ENCODE results near the gene TSKU. TPM values are rescaled to one million over a fixed set of nuclear protein-coding genes. Genes with fewer than 3 reads are reported as not detected.

Gene TSKU
- total and polyA plus RNA-seq, 2 experiments from 2014 or later = 11.7 to 31.1 TPM

GRCh38 chr11:76776472-76776871 is 6.7 kb upstream of the TSKU start:
- Mint-ChIP-seq H3K36me3 (ENCODE audit: low read depth) (peaks cover 64% of the 10 kb centered on the region), H3K27ac (no peak overlapping the region), H3K4me3 (no peak overlapping the region), H3K9me3 (peaks cover 58% of the 10 kb centered on the region), H3K27me3 (ENCODE audit: insufficient read depth, low read depth, poor library complexity) (peaks cover 9% of the 10 kb centered on the region), H3K4me1 (peaks cover 32% of the 10 kb centered on the region)
- H3K9me2 ChIP-seq (ENCODE audit: insufficient read depth) = no peaks in the 10 kb centered on the region
- H3K79me2 ChIP-seq (replicated peaks; ENCODE audit: insufficient read depth) = no peaks in the 10 kb centered on the region
- no peak overlapping the region for H2AFZ ChIP-seq
- TF ChIP-seq NANOG (IDR thresholded peaks at IDR 0.05; ENCODE audit: borderline replicate concordance) (no peak), JUNB (IDR thresholded peaks at IDR 0.05; ENCODE audit: unreplicated experiment) (no peak), CREB1 (CRISPR knock-in tag; IDR thresholded peaks at IDR 0.05; ENCODE audit: low read depth) (no peak), STAT1 (IDR thresholded peaks at IDR 0.05; ENCODE audit: unreplicated experiment) (no peak), POLR2AphosphoS5 (IDR thresholded peaks at IDR 0.05; ENCODE audit: low read depth) (no peak), EZH2phosphoT487 (IDR thresholded peaks at IDR 0.05; ENCODE audit: unreplicated experiment) (no peak), ZNF331 (CRISPR knock-in tag; IDR thresholded peaks at IDR 0.05; ENCODE audit: low read depth) (no peak), EZH2 (IDR thresholded peaks at IDR 0.05; ENCODE audit: low read depth, unreplicated experiment) (no peak), ZNF114 (CRISPR knock-in tag; IDR thresholded peaks at IDR 0.05) (no peak)
- TF ChIP-seq, protein P1, sequence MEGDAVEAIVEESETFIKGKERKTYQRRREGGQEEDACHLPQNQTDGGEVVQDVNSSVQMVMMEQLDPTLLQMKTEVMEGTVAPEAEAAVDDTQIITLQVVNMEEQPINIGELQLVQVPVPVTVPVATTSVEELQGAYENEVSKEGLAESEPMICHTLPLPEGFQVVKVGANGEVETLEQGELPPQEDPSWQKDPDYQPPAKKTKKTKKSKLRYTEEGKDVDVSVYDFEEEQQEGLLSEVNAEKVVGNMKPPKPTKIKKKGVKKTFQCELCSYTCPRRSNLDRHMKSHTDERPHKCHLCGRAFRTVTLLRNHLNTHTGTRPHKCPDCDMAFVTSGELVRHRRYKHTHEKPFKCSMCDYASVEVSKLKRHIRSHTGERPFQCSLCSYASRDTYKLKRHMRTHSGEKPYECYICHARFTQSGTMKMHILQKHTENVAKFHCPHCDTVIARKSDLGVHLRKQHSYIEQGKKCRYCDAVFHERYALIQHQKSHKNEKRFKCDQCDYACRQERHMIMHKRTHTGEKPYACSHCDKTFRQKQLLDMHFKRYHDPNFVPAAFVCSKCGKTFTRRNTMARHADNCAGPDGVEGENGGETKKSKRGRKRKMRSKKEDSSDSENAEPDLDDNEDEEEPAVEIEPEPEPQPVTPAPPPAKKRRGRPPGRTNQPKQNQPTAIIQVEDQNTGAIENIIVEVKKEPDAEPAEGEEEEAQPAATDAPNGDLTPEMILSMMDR (conservative IDR thresholded peaks at IDR 0.05; ENCODE audit: low read depth in 2 of 2) = no peak
- TF ChIP-seq, protein P2, sequence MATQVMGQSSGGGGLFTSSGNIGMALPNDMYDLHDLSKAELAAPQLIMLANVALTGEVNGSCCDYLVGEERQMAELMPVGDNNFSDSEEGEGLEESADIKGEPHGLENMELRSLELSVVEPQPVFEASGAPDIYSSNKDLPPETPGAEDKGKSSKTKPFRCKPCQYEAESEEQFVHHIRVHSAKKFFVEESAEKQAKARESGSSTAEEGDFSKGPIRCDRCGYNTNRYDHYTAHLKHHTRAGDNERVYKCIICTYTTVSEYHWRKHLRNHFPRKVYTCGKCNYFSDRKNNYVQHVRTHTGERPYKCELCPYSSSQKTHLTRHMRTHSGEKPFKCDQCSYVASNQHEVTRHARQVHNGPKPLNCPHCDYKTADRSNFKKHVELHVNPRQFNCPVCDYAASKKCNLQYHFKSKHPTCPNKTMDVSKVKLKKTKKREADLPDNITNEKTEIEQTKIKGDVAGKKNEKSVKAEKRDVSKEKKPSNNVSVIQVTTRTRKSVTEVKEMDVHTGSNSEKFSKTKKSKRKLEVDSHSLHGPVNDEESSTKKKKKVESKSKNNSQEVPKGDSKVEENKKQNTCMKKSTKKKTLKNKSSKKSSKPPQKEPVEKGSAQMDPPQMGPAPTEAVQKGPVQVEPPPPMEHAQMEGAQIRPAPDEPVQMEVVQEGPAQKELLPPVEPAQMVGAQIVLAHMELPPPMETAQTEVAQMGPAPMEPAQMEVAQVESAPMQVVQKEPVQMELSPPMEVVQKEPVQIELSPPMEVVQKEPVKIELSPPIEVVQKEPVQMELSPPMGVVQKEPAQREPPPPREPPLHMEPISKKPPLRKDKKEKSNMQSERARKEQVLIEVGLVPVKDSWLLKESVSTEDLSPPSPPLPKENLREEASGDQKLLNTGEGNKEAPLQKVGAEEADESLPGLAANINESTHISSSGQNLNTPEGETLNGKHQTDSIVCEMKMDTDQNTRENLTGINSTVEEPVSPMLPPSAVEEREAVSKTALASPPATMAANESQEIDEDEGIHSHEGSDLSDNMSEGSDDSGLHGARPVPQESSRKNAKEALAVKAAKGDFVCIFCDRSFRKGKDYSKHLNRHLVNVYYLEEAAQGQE (IDR thresholded peaks at IDR 0.05; ENCODE audit: unreplicated experiment) = no peak
- TF ChIP-seq, protein P3, sequence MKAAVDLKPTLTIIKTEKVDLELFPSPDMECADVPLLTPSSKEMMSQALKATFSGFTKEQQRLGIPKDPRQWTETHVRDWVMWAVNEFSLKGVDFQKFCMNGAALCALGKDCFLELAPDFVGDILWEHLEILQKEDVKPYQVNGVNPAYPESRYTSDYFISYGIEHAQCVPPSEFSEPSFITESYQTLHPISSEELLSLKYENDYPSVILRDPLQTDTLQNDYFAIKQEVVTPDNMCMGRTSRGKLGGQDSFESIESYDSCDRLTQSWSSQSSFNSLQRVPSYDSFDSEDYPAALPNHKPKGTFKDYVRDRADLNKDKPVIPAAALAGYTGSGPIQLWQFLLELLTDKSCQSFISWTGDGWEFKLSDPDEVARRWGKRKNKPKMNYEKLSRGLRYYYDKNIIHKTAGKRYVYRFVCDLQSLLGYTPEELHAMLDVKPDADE (IDR thresholded peaks at IDR 0.05) = no peak
- TF ChIP-seq, protein P4, sequence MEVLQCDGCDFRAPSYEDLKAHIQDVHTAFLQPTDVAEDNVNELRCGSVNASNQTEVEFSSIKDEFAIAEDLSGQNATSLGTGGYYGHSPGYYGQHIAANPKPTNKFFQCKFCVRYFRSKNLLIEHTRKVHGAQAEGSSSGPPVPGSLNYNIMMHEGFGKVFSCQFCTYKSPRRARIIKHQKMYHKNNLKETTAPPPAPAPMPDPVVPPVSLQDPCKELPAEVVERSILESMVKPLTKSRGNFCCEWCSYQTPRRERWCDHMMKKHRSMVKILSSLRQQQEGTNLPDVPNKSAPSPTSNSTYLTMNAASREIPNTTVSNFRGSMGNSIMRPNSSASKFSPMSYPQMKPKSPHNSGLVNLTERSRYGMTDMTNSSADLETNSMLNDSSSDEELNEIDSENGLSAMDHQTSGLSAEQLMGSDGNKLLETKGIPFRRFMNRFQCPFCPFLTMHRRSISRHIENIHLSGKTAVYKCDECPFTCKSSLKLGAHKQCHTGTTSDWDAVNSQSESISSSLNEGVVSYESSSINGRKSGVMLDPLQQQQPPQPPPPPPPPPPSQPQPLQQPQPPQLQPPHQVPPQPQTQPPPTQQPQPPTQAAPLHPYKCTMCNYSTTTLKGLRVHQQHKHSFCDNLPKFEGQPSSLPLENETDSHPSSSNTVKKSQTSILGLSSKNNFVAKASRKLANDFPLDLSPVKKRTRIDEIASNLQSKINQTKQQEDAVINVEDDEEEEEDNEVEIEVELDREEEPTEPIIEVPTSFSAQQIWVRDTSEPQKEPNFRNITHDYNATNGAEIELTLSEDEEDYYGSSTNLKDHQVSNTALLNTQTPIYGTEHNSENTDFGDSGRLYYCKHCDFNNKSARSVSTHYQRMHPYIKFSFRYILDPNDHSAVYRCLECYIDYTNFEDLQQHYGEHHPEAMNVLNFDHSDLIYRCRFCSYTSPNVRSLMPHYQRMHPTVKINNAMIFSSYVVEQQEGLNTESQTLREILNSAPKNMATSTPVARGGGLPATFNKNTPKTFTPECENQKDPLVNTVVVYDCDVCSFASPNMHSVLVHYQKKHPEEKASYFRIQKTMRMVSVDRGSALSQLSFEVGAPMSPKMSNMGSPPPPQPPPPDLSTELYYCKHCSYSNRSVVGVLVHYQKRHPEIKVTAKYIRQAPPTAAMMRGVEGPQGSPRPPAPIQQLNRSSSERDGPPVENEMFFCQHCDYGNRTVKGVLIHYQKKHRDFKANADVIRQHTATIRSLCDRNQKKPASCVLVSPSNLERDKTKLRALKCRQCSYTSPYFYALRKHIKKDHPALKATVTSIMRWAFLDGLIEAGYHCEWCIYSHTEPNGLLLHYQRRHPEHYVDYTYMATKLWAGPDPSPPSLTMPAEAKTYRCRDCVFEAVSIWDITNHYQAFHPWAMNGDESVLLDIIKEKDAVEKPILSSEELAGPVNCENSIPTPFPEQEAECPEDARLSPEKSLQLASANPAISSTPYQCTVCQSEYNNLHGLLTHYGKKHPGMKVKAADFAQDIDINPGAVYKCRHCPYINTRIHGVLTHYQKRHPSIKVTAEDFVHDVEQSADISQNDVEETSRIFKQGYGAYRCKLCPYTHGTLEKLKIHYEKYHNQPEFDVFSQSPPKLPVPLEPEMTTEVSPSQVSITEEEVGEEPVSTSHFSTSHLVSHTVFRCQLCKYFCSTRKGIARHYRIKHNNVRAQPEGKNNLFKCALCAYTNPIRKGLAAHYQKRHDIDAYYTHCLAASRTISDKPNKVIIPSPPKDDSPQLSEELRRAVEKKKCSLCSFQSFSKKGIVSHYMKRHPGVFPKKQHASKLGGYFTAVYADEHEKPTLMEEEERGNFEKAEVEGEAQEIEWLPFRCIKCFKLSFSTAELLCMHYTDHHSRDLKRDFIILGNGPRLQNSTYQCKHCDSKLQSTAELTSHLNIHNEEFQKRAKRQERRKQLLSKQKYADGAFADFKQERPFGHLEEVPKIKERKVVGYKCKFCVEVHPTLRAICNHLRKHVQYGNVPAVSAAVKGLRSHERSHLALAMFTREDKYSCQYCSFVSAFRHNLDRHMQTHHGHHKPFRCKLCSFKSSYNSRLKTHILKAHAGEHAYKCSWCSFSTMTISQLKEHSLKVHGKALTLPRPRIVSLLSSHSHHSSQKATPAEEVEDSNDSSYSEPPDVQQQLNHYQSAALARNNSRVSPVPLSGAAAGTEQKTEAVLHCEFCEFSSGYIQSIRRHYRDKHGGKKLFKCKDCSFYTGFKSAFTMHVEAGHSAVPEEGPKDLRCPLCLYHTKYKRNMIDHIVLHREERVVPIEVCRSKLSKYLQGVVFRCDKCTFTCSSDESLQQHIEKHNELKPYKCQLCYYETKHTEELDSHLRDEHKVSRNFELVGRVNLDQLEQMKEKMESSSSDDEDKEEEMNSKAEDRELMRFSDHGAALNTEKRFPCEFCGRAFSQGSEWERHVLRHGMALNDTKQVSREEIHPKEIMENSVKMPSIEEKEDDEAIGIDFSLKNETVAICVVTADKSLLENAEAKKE (CRISPR knock-in tag; IDR thresholded peaks at IDR 0.05) = no peak
- H3K4me2 ChIP-seq = no peak overlapping the region
- no peaks in the 10 kb centered on the region for H4K20me1 ChIP-seq (replicated peaks; ENCODE audit: insufficient read depth)
- H3K36me3 ChIP-seq (ENCODE audit: insufficient read depth) = peaks cover 13% of the 10 kb centered on the region; the same call in 1 of the 2 replicates
- peaks cover 16% of the 10 kb centered on the region for H3K4me1 ChIP-seq (ENCODE audit: insufficient read depth)
- no peak overlapping the region for H3K27ac ChIP-seq (ENCODE audit: low read depth)
- ATAC-seq (no peak), DNase-seq (ENCODE audit: low spot score) (no peak)
- H3F3A ChIP-seq (replicated peaks; ENCODE audit: low read depth) = 0 out of 2 replicates have a peak, but pooled peaks cover 2% of the 10 kb centered on the region
- H3K4me3 ChIP-seq = no peak overlapping the region
- H3K27me3 ChIP-seq (ENCODE audit: insufficient read depth) = no peaks in the 10 kb centered on the region

Data from GM23338 (cell line).